Stimulated activated CD4-positive, alpha-beta T cell treated with anti-CD3 and anti-CD28 coated beads, Interleukin-2, amount 100 ng/mL, for 4 hours (primary cell): Measurements from ENCODE around the gene CLTB.
"Not testable (repeated sequence)": the region's sequence is repeated elsewhere in the genome, so short reads cannot be mapped to it uniquely, and the experiment has no call there.

ENCODE experiments used
- DNase-seq: peaks from one replicate; pipeline ENCODE4 v3.0.0-alpha.2; 2020; ENCODE audit warnings: low read depth

CLTB gene, protein sequence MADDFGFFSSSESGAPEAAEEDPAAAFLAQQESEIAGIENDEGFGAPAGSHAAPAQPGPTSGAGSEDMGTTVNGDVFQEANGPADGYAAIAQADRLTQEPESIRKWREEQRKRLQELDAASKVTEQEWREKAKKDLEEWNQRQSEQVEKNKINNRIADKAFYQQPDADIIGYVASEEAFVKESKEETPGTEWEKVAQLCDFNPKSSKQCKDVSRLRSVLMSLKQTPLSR

DNA sequence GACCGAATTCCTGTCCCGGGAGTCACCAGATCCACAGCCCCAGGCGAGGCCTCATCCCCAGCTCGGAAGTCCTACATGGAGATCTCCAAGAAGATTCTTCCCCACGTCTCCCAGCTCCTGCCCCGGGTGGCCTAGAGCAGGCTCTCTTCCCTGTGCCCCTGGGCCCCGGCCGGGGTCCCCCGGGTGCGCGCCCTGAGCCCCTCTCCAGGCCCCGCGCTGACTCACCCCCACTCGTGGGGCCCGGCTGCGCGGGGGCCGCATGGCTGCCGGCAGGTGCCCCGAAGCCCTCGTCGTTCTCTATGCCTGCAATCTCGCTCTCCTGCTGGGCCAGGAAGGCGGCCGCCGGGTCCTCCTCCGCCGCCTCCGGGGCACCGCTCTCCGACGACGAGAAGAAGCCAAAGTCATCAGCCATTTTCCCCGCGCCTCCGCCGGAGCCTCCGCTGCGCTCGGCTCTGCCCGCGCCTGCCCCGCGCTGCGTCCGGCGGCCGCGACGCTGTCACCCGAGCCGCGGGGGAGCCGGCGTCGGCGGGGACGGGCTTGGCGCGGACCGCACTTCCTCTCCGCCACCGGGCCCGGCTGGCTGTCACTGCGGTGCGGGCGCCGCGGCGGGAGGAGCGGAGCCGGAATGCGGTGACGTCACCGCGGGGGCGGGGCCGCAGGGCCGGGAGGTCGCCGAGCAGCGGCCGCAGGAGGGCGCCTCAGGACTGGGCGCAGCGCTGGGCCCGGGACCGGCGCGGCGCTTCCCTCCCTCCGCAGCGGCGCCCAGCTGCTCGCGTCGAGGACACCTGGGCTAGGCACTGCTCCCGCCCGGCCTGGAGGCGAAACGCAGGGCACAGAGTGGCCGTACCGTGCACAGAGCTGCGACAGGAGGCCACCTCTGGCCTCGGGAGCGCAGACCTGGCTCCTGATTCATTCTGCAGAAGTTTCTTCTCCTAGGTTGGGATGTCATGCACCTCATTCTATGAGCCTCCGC lies at the start of gene CLTB:
TSS of gene CLTB (minus strand) at position 588 of the 973 bp plus-strand sequence. CDS start at position 412, 176 bp downstream.
- DNase-seq = peak; percentile 85

DNA sequence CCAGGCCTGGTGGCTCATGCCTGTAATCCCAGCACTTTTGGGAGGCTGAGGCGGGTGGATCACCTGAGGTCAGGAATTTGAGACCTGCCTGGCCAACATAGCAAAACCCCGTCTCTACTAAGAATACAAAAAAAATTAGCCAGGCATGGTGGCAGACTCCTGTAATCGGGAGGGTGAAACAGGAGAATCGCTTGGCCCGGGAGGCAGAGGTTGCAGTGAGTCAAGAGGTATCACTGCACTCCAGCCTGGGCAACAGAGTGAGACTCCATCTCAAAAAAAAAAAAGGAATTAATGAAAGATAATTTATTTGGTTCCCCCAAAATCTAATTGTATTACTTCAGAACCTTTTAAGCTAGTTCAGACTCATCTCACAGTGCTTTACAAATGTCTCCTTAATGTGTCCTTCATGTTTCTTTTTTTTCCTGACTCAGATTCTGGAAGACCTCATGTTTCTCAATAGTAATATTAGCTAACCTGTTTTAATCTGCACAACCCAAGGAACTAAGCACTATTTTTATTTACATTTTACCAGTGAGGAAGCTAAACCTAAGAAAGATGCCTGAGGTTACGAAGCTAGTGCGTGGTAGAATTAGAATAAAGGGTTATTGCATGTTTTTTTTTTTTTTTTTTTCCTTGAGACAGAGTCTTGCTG lies 46.9 kb upstream of the CLTB start:
- DNase-seq = no peak

DNA sequence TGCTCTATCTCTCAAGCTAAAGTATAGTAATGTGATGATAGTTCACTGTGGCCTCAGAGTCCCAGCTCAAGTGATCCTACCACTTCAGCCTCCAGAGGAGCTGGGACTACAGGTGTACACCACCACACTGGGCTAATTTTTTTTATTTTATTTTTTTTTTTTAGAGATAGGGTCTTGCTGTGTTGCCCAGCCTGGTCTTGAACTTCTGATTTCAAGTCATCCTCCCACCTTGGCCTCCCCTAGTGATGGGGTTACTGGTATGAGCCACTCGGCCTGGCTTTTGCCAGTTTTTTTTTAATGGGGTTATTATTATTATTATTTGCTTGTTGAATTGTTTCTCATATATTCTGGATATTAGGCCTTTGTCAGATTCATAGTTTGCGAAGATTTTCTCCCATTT lies 45.0 kb upstream of the CLTB start:
- DNase-seq = no peak

DNA sequence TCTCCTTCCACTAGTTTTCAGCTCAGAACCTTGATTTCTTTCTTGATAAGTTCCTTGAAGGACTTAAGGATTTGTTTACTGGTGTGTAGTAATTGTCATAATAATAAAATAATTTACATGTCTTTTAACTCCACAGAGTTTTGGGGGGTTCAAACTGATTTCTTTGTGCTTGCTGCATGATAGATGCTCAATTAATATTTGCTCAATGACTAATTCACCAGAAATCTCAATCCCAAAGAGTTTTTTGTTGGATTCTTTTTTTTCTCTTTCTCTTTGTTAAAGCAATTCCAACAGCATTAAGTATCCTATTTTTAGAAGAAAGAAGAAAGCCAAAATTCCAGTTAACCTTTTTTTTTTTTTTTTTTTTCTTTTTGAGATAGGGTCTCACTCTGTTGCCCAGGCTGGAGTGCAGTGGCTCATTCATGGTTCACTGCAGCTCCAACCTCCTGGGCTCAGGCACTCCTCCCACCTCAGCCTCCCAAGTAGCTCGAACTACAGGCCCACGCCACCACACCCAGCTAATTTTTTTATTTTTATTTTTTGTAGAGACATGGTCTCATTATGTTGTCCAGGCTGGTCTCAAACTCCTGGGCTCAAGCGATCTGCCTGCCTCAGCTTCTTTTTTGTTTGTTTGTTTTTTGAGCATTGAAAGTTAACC lies 42.7 kb upstream of the CLTB start:
- DNase-seq = no peak

DNA sequence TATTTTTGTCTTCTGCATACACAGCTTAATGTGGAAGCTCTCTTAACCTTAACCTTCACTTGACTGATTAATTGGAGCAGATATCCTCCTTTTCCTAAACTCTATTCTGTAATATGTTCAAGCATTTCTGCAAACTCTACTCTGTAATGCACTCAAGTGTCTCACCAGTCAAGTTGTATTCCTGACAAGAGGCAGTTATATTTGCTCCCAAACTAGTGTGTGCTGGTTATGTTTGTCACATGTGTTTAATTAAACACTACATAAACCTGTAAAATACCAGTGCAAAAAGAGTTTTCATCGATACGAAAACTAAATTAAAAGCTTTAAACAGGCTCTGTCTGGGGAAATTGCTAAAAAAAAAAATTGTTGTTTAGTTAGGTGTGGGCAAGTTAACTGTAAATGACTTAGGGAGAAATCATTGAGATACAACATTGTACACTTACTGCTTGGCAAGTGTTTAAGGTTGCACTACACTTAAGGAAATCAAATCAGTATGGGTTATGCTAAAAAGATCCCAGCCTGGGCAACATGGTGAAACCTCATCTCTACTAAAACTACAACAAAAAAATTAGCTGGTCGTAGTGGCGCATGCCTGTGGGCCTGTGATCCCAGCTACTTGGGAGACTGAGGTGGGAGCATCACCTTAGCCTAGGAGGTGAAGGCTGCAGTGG lies 38.5 kb upstream of the CLTB start:
- DNase-seq = no peak

DNA sequence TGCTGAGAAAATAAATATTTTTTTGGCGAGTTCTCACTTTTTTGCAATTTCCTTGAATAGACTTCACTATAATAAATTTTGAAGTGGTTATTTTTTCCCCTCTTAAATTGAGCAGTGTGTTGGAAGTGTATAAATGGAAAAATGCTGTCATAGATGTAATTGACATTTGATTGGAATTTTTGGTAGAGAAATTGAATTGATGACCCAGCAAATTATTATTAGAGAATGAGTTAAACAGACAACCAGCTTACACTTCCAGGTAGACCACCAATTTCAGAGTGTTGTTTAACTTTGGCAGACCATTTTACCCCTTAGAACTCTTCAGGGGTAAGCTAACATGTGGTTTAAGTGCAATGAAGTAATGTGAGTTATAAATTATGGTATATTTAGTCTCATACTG lies 33.7 kb upstream of the CLTB start:
- DNase-seq = no peak

DNA sequence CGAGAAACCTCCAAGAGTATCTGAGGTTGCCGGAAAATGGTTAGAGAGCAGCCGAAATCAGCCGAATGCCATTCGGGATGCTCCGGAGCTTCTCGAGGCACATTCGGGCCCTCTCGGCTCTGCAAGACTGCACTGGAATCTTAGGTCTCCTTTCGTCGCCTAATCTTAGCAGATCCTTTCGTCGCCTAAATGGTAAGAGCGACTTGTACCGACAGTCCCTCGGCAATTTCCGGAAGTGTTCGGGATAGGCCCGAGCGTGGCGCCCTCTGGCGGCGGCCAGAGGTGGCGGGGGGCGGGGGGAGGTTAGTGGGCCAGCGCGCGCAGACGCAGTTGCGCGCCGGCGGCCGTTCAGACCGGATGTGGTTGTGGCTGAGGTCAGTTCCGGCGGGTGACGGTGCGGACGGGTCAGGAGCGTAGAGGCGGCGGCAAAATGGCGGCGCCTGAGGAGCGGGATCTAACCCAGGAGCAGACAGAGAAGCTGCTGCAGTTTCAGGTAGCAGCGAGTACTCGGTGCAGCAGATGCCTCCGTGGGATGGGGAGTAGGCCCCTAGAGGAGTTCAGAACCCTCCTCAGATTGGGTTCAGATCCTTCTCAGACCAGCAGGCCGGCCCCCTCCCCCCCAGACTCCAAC lies 31.8 kb upstream of the CLTB start, which contains the start of gene FAF2:
TSS of gene FAF2 (plus strand) at position 408 of the 631 bp plus-strand sequence. CDS start at position 431, 23 bp downstream.
- DNase-seq = peak; percentile 95

DNA sequence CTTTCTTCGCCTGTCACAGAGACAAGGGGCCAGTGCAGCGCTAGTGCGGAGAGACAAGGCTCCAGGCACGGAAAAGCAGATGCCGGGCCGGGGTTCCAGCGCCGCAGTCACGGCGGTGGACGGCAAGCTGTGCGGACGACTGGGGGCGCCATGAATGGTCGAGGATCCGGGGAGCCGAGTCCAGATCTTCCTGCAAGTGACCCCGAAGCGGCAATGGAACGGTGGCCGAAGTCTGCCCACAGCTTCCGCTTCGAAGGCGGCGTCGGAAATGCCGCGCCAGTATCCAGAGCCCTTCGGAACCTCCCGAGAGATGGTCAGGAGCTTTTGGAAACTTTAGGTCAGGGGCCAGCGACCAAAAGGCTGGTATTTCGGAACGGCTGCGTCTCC lies 31.2 kb upstream of the CLTB start:
- DNase-seq = no peak

DNA sequence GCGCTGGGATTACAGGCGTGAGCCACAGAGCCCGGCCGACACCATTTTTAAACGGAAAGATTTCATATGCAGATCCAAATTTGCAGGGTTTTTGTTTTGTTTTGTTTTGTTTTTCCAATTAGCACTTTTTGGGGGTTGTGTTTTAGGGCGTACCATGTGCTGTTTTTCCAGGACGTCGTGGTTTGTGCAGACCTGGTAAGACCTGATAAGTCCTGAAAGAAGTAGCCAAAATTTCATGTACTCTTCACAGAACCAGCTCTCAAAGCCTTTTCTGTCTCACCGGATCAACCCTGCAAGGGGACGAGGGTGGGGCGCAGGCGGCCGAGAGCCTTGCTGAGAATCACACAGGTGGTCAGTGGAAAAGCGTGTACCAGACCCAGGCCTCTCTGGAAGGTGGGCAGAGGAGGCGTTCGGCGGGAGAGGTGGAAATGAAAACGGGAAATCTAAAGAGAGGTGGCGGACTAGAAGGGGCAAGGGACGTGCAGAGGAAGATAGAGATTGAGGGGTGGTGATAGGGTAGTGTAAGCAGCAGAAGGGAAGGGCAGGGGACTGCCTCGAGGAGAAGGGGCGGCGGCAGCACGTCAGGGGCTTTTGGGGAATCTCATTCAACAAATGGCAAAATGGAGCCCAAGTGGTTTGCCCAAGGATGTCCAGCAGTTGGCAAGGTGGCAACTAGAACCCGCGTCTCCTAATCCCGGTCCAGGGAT lies 30.7 kb upstream of the CLTB start:
- no peak for DNase-seq

DNA sequence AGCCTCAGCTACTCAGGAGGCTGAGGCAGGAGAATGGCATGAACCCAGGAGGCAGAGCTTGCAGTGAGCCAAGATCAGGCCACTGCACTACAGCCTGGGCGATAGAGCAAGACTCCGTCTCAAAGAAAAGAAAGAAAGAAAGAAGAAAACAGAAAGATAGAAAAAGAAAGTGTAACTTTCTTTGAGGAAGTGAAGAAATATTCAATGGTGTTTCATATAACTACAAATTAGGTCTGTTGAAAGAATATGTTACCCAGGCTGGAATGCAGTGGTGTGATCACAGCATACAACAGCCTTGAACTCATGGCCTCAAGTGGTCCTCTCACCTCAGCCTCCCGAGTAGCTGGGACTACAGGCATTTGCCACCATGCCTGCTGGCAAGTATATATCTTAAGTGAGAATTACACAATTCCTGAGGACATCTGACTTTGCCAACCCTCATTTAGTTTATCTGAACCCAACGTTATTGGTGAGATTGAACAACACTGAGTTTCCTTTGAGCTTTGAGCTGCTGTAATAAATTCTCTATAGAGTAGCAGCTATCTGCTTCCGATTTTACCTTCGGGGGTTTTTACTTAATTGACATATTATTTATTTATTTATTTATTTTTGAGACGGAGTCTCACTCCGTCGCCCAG lies 29.8 kb upstream of the CLTB start:
- no peak for DNase-seq

DNA sequence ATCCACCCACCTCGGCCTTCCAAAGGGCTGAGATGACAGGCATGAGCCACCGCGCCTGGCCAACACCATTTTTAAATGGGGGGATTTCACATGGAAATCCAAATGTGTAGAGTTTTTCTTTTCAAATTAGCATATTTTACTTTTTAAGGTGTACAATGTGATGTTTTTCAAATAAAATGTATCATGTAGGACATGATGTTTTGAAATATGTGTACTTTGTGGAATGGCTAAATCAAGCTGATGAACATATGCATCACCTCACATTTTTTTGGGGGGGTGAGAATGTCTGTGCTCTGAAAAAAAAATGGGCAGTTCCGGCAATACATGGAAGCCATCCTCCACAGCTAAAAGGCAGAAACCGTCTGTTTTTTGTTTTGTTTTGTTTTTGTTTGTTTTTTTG lies 28.4 kb upstream of the CLTB start:
- DNase-seq = no peak

DNA sequence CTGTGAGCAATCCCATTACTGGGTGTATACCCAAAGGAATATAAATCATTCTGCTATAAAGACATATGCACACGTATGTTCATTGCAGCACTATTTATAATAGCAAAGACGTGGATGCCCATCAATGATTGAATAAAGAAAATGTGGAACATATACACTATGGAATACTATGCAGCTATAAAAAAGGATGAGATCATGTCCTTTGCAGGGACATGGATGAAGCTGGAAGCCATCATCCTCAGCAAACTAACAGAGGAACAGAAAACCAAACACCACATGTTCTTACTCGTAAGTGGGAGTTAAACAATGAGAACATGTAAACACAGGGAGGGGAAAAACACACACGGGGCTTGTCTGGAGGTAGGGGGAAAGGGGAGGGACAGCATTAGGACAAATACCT lies 26.6 kb upstream of the CLTB start:
- DNase-seq = not testable (repeated sequence)

DNA sequence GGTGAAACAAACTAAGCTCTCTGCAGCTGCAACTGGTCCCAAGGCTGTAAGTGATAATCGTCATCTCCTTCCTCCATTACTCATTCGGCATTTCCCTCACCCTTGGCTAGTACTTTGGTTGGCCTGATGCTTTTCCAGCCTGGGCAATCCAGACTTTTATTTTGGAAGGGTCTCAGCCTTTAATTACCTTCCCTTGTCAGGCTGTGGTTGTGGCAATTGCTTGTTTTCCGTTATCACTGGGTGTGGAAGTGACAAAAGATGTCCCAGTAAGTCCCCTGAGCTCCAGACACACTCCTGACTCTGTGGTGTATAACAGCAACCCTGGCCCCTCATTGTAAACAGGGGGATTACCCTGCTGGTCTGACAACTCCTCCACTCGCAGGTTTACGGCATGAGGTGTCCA lies 25.6 kb upstream of the CLTB start:
- DNase-seq = no peak

DNA sequence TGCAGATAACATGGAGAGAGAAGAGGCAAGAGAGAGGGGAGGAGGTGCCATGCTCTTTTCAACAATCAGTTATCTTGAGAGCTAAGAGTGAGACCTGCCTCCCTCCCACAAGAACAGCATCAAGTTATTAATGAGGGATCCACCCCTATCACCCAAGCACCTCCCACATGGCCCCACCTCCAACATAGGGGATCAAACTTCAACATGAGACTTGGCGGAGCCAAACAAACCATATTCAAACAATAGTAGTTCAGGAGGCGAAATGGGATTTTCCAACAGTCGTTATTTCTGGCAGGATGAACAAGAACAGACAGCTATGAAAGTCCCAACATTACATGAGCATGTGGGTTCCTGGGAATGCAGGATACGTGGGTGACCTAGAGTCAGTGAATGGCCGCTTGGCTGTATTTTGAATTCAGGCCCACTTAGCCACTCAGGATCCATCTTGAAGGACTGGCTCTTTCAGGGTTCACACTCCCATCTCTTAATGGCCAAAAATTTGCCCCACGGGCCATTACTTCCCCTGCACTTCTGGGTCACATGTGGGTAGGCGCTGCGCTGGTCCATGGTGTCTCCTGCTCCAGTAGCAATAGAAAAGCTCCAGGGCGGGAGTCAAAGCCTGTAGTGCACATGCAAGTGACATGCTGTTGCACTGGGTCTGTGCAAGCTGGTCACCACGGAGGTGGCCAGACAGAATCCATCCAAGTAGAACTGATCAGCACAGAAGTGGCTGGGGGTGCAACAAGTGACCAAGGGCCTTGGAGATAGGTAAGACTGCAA lies 24.8 kb upstream of the CLTB start:
- DNase-seq = no peak

DNA sequence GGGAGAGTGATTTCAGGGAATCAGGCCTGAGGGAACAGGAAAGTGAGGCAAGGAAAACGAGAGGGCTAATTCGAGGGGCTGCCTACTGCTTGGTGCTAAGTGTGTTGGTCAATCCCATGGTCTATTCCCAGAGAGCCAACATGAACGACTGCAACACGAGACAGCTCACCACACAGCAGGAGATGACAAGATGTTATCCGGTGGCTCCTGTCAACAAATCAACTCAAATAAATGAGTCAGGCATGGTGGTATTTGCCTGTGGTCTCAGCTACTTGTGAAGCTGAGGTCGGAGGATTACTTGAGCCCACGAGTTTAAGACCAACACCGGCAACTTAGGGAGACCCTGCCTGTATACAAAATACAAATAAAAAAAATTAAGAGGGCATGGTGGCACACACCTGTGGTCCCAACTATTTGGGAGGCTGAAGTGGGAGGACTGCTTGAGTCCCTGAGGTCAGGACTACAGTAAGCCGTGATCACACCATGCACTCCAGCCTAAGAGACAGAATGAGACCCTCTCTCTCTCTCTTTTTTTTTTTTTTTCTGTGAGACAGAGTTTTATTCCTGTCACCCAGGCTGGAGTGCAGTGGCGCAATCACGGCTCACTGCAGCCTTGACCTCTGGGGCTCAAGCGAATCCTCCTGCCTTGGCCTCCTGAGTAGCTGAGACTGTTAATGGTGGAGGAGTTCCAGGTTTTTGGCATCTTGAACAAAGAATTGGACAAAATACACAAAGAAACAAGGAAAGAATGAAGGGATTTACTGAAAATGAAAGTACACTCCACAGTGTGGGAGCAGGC lies 22.8 kb upstream of the CLTB start:
- no peak for DNase-seq

DNA sequence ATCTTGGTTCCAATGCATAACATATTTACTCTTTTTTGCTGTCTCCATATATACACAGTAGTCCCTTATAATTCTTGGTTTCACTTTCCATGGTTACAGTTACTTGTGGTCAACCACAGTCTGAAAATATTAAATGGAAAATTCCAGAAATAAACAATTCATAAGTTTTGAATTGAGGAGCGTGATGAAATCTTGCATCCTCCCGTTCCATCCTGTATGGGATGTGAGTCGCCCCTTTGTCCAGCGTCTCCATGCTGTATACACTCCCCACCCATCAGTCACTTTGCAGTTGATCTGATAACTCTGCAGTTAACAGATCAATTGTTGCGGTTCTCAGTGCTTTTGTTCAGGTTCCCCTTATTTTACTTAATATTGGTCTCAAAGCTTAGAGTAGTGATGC lies 20.3 kb upstream of the CLTB start:
- no peak for DNase-seq

DNA sequence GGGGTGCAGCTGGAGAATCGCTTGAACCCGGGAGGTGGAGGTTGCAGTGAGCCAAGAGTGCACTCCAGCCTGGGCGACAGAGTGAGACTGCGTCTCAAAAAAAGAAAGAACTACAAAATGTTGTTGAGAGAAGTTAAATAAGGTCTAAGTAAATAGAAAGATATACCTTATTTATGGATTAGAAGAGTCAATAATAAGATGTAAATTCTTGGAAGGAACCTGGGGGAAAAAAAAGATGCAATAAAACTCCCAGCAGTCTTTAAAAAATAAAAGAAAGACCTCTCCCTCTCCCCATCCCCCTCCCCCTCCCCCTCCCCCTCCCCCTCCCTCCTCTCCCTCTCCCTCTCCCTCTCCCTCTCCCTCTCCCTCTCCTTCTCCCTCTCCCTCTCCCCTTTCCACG lies 16.4 kb upstream of the CLTB start:
- no peak for DNase-seq

DNA sequence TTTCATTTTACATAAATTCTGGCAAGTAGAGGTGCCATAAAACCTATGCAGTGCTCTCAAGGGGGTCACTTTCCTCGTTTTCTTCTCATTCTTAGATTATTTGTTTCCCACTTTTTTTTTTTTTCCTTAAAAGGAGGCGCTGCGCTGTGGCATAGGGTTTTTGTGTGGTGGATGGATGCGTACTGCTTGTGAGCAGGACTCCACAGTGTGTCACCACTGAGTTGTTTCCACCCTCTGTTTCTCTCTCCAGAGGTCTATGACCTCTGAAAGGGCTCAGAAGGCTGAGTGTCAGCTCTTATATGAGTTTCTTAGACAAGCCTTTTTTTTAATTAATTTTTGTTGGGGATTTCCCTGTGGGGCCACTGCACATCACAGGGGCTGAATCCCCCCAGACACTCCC lies 13.6 kb upstream of the CLTB start:
- no peak for DNase-seq
